A172 (cell line): ENCODE data around the gene CNGA1. TPM values are rescaled to one million over a fixed set of nuclear protein-coding genes. Genes with fewer than 3 reads are reported as not detected.
"Not testable (repeated sequence)": the region's sequence is repeated elsewhere in the genome, so short reads cannot be mapped to it uniquely, and the experiment has no call there.

Source experiments
- DNase-seq: peaks from one replicate; pipeline ENCODE4 v3.0.0-alpha.2; 2015; ENCODE audit warnings: low spot score
- total RNA-seq: library from RNA; depleted of rRNA; stranded (reverse); fragments of >200 nt; shearing (Covaris generic); gene quantifications from 2 replicates; pipeline ENCODE4 v1.2.3, GENCODE V29; 2014

The CNGA1 gene
- total RNA-seq, 1 experiment from 2014 or later: not detected

DNA sequence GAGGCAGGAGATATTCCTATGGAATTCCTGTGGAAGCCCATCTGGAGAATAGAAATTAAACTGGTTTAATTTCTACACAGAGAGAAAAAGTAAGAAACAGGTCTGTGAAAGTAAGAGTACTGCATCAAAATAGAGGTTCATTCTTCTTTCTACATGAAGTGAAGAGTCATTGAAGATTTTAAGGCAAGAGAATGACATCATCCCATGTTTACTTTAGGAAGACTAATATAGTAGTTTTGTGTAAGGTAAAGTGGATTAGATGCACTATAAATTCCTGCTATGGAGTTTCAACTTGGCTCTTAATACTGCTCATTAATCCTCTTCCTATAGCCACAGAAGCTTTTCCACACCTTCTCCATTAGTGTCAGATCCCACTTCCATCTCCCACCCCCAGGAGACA is 47.6 kb downstream of the CNGA1 start:
- no peak for DNase-seq

DNA sequence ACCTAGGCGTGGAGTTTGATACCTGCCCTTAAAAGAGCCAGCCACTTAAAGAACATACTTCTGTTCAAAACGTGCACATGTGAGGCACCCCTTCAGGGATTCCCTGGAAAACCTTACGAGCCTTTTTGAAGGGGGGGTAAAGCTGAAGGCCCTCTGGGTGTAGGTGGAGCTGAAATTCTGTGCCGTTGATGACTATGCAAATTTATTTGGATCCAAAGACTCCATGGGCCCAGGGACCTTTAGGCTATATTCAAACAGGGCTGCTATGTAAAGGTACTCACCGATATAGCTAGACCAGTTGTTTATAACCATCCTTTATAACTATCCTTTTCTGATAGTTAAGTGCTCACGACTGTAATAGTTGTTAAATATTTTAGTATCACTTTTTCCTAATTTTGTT is 61.8 kb downstream of the CNGA1 start:
- no peak for DNase-seq

DNA sequence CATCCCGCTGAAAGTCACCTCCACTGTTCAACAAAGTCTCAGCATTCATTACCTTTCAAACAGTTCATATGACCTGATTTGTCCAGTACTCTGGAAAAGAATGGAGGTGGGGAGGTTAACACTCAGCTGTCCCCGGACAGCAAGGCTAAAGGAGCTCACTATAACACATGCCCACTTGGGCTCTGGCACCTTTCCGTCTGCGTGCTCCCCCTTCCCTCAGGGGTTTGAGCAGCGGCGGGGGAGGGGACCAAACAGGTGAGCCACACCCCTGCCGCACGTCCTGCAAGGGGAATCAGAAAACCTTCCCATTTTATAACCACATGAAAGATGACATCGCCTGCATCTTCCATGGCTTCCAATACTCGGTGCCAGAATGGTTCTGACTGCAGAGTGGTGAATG is 62.2 kb downstream of the CNGA1 start:
- no peak for DNase-seq

DNA sequence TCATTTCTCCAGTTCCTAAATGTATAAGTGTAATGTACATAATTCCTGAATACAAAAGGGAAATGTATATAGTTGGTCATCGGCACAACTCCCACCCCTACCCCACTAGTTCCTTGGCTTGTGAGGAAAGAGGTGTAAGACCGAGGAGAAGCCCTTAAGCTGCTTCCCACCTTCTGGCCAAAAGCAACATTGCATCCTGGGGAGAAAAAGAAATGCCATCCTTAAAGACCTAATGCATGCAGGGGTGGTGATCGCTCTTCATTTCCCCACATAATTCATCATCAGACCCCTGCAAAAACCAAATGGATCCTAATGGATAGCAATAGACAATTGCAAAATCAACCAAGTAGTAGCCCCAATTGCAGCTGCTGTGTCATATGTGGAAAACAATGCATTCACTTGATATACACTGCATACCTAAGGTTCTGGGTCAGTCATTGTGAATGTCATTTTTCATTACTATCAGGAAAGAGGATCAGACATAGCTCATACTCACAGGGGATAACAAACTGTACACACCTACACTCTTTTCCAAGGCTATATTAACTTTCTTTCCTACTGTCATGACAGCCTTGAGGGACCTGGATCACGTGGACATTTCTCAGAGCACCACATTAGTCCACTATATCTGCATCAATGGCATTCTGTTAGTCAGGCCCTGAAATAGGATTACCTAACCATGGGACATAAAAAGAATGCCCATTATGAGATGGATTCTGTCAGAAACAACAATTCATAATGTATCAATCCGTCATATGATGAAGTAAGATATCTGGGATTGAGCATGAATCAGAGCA is 70.4 kb downstream of the CNGA1 start:
- DNase-seq: no peak

DNA sequence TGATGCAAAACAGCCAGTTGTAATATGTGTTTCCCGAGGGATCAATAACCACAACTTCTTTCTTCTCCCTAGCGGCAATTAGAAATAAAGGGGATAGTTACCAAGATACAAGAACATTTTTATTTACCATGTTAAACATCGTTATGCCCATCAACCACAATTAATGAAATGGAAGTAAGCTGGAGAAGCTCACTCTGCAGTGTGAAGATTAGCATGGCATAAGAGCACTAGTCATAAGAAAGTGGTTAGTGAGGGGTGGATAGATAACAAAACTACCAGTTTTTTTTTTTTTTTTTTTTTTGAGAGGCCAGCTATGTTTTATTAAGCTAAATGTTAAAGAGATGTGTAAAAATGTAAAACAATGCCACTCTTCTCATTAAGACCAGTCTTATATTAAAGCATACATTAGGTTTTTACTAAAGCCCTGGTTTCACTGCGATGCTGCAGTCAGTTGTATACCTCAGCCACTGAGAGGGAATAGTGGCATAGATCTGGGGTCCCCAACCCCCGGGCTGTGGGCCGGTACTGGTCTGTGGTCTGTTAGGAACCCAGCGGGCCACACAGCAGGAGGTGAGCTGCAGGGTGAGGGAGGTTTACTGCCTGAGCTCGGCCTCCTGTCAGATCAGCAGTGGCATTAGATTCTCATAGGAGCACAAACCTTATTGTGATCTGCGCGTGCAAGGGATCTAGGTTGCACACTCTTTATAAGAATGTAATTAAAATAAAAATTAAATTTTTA is 74.2 kb downstream of the CNGA1 start:
- no peak for DNase-seq

DNA sequence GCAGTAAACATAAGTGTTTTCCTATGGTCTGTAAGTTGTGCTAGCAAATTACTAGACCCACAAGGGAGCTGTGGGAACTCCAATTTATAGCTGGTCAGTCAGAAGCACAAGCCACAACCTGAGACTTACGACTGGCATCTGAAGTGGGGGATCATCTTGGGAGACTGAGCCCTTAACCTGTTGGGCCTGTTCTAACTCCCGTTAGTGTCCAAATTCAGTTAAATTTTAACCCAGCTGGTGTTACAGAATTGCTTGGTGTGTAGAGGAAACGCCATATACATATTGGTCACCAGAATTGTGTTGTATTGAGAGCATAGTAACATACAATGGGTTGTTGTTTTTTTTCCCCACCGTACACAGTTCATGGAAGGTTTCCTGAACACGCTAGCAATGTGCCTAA is 77.0 kb downstream of the CNGA1 start:
- DNase-seq: no peak

DNA sequence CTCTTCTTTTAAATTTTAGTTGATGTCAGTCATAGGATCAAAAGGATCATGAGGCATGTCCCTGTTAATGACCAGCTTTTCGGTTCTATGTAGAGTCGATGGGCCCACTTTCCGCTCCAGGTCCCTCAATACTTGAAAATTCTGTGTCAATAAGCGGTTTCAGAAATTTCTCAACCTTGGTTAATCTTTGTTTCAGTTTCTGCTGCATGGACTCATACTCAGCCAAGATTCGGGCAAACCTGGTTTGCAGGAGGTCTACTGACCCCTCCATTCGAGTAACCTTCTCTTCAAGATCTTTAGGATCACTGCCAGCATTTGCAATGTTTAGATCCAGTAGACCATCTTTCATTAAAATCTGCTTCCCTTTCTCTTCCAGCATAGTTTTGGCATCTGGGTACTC is 80.1 kb downstream of the CNGA1 start:
- no peak for DNase-seq

DNA sequence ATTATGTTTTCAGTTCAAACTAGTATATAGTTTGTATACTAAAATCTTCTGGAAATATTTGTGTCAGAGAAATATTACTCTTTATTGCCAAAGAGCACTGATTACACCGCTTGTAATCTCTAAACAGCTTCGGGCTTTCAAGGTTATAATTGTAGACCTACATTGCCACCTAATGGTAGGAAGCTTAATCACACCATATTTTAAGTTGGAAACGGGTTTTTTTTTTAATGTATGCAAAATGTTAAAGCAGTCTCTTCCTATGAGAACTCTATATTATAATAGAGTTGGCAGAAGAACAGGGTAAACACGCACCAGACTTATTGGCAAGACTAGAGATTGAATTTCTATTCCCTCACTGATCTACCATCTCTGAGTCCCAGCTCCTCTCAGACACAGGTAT is 82.6 kb downstream of the CNGA1 start:
- DNase-seq: peak; percentile 26

DNA sequence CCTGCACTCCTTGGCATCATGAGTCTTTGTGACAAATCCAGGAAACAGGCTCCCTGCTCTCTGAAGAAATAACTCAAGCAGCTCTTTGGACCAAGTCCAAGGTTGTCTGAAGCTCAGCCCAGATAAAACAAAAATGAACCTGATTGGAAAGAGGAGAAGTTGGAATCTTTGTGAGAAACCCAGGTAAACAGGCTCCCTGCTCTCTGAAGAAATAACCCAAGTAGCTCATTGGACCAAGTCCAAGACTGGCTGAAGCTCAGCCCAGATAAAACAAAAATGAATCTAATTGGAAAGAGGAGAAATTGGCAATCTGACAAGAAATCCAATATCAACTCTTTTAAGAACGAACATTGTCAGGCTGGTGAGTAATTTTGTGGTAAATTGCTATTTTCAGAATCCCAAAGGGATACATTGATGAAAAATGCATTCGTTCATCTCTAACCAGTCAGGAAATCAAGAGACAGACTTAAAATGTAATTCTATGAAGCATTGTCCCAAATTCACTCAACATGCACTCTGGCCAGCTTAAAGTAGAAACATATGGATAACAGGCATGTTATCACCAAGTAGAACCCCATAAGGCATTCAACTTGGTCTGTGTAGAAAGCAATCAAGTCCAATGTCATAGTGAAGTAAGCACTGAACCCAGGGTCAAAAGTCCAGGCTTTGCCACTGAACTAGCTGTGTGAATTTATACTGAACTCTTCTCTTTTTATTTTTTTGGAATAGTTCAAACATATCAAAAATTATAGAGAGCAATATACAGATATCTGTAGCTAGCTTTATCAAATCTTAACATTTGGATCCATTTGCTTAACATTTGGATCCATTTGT is 85.3 kb downstream of the CNGA1 start:
- DNase-seq: peak; percentile 18

DNA sequence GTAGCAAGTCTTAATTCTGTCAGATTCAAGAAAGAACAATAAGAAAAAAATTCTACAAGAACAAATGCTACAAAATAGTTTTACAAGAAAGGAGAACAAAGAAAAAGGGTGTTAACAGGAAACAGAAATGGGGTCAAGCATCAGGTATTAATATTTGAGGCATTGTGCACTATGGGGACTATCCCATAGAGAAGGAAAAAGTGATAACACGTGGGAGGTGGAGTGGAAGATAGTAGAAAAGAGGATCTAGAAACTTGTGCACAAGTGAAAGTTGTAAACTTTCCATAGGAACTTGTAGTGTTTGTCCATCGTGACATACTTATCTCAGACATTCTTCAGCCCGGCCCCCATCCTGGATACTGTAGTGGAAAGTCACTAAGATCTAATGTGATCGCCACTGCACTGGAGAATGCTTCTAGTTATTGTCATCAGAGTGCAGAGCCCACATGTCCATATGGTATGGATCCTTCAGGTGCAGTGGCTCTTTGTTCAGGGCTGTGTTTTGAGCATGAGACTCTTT is 86.7 kb downstream of the CNGA1 start:
- DNase-seq: no peak

DNA sequence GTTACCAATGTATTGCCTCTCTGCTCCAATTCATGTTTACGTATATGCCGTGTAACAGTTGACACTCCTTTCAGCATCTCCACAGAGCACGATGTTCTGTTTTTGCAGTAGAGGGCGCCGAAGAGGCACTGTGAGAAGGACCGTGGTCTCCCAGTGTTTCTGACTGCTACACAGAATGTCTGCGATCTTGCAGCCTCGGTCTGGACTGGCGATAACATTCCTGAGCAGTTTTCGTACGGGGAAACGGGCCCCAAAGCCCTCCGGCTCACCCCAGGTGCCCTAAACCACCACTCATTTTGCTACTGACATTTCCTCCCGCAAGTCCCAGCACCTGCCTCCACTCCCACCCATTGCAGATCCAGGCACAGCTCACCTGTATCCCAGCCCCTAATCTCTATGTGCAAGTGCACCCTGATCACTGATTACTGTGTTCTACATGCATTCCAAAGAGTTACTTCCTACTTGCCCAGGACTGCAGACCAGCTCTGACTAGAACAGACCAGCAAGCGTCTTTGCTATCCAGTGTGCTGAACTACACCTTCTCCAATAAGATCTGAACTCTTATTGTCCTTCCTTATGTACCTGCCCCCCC is 89.7 kb downstream of the CNGA1 start:
- peak; percentile 40 for DNase-seq

DNA sequence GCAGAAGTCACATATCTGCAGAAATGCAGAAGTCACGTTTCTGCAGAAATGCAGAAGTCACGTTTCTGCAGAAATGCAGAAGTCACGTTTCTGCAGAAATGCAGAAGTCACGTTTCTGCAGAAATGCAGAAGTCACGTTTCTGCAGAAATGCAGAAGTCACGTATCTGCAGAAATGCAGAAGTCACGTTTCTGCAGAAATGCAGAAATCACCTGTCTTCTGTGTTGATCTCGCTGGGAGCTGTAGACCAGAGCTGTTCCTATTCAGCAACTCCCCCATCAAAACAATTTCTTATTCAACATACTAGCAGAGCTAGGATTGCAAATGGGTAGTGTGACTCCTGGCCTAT is 93.2 kb downstream of the CNGA1 start:
- not testable (repeated sequence) for DNase-seq

DNA sequence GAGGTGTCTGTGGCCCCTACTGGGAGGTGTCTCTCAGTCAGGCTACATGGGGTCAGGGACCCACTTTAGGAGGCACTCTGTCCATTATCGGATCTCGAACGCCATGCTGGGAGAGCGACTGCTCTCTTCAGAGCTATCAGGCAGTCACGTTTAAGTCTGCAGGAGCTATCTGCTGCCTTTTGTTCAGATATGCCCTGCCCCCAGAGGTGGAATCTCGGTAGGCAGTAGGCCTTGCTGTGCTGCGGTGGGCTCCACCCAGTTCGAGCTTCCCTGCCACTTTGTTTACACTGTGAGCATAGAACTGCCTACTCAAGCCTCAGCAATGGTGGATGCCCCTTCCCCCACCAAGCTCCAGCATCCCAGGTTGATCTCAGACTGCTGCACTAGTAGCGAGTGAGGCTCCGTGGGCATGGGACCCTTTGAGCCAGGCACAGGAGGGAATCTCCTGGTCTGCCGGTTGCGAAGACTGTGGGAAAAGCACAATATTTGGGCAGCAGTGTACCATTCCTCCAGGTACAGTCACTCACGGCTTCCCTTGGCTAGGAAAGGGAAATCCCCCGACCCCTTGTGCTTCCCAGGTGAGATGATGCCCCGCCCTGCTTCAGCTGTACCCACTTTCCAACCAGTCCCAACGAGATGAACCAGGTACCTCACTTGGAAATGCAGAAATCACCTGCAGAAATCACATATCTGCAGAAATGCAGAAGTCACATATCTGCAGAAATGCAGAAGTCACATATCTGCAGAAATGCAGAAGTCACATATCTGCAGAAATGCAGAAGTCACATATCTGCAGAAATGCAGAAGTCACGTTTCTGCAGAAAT is 93.8 kb downstream of the CNGA1 start:
- DNase-seq: not testable (repeated sequence)

DNA sequence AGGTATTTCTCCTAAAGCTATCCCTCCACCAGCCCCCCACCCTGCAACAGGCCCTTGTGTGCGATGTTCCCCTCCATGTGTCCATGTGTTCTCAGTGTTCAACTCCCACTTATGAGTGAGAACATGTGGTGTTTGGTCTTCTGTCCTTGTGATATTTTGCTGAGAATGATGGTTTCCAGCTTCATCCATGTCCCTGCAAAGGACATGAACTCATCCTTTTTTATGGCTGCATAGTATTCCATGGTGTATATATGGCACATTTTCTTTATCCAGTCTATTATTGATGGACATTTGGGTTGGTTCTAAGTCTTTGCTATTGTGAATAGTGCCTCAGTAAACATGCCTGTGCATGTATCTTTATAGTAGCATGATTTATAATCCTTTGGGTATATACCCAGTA is 99.3 kb downstream of the CNGA1 start:
- not testable (repeated sequence) for DNase-seq

DNA sequence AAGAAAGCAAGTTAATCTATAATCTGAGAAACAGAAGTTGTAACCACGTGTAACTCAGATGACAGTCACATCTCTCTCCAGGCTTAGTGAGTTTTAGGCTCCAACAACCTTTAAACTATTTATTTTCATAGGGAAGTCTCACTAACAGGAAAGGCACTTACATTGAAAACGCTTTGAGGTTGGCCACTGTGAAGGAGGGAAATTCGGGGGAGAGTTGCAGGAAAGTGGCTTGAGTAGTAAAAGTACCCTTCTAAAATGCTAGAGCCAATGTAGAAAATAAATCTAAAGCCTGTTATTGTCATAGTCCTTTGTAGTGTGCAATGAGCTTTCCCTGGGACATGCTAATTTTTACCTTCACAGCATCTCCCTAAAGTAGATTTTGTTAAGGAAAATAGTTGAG is 101.1 kb downstream of the CNGA1 start:
- DNase-seq: no peak

DNA sequence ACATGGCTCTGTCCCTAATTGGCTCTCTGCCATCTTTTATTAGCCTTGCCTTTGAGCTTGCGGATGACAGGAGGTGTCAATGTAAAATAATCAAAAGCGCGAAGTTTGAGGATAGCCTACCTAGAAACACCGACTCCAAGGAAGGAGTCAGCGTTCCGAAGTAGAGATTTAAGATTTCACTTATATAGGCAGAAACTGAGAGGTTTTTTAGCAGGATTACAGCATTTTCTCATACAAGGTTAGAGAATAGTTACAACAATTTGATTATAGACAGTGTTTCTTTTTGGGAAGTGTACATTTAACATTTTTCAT is 101.6 kb downstream of the CNGA1 start:
- DNase-seq: no peak

DNA sequence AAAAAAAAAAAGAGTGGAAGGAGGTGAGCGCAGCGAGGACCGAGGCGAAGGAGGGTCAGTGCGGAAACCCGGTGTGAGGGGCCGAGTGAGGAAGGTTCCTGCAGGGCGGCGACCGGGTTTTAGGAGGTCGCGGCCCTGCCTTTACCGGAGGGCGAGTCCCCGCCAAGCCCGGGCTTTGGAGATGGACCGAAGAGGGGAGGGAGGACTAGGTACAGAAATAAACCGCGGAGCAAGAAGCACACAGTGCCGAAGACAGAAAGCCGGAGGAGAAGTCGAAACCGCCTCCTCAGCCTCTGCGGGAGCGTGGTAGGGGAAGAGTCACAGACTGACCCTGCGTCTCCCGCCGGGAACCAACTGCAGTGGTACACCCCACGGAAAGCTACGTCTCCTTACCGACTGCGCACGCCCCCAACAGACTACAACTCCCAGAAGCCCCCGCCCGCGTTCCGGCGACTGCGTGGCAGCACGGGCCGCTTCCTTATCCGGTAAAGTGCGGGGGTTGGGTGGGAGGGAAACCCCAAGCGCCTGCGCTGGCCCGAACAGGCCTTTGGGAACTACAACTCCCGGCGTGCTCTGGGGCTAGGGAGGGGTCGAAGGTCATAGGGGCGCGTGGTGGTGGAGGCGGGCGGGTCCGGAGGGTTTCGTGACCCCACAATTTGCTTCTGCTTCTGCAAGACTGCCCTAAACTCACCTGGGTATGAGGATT is 102.1 kb downstream of the CNGA1 start, which contains the start of gene NFXL1:
Gene NFXL1 (minus strand): TSS at position 364 of the 706 bp plus-strand sequence. CDS start 380 bp downstream, outside the sequence.
- DNase-seq: peak; percentile 92

DNA sequence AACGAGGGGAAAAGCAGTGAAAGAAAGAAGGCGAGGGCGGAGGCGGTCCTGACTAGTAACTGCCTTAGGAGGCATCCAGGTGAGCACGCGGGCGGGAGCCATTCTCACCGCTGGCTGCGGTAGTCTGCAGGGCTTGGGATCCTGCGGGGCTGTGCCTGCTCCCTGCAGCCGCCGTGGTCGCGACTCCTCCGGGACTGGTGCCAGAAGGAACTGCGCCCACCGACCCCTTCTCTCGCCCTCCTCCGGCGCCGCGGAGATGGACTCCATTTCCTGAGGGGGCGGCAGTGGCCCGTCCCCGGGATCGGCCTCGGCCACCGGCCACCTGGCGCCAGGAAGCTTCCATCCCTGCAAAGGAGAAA is 102.6 kb downstream of the CNGA1 start:
- DNase-seq: peak; percentile 4

DNA sequence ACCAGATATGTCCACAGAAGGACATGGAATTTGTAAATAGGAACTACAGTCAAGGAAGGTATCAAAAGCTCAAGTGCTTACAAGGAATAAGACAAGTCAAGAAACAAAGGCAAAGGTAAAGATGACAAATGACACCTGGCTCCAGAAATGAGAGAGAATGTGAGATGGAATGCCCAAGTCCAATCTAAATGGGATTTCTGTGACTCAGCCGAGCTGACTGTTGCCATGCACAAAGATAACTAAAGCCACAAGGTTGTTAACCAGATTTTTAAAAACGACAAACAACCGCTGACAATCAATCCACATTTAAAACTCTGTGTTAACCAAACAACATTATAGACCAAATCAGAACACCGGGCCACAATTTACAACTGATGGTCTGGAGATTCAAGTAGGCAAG is 103.2 kb downstream of the CNGA1 start:
- DNase-seq: peak; percentile 28

DNA sequence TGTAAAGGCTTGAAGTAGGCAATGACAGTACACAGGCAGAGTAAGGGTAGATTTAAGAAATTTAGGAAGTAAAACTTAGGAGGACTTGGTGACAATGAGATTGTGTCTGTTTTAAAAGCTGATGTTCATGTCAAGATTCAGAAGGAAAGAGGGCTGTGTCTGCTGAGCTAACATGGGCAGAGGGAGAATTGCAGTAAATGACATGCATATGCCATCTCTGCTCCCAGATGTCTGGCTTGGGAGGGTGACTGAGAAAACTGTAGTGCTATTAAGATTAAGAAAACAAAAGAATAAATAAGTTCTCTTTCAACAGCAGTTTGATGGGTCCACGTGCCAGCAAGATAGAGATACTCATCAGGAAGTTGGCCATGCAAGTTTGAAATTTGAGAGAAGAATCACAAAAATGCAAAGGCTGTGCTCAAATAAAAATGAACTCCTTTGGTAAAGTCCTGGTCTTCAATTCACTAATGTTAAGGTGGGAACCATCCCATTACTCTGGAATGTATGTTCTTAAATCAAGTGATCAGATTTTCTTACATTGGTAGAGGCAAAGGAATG is 109.3 kb downstream of the CNGA1 start:
- no peak for DNase-seq
